GM18951 (cell line): Measurements from ENCODE around the gene PABPC1L2A.
"Not testable (repeated sequence)": the region's sequence is repeated elsewhere in the genome, so short reads cannot be mapped to it uniquely, and the experiment has no call there.

Experiments used
- POLR2A ChIP-seq: IDR thresholded peaks from 4 replicates; pipeline ENCODE4 v1.6.1; 2011; ENCODE audit warnings: mild to moderate bottlenecking; ENCODE audit not compliant: insufficient read length, insufficient read depth; ENCODE audit errors: extremely low read depth
- in situ Hi-C: fragments of 300-500 bp; cut with MboI; formaldehyde crosslinking; loops from one replicate; pipeline ENCODE4 v1.12.0; 2022; ENCODE audit warnings: low sequenced_read_pairs, mixed read lengths, inconsistent platforms; ENCODE audit not compliant: unreplicated experiment

Gene PABPC1L2A

DNA sequence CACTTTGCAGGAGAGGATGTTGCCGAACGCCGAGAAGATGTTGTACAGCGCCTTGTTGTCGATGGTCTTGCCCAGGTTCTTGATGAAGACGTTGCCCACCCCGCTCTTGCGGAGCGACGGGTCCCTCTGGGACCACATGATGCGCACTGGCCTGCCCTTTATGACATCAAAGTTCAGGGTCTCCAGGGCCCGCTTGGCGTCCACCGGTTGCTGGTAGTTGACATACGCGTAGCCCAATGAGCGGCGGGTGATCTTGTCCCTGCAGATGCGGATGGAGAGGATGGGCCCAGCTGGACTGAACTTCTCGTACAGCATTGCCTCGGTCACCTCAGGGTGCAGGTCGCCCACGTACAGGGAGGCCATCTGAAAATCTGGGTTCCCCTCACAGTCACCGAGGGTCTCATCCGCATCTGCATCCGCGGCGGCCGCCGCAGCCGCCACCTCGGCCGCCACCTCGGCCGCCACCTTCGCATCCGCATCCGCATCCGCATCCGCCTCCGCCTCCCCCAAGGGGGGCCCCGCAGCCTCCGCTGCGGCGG lies at the start of gene PABPC1L2A:
TSS of gene PABPC1L2A (minus strand) at position 489 of the 539 bp plus-strand sequence. CDS start at position 363, 126 bp downstream.
- in situ Hi-C loops: not testable (repeated sequence)

DNA sequence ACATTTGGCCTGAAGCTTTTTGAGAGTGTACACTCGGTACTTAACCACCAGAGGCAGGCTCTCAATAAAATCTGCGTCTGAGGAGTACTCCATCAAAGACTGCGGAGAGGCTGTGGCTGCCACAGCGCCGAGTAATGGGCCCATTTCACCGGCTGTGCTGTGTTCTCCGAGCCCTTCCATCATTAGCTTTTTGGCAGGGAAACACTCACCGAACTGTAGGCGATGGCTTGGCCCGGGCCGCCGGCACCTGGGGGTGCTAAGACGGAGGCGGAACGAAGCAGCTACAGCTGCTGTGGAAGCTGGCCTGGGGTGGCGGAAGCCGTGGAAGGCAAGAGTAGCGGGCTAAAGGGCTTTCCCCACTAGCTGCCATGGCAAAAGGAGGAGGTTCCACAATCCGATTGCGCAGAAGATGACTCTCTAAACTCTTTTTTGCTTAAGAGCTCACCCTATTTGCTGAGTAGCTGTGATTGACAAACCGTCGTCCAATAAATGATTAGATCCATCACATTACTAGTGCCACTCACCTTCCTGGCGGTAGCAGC lies 48.5 kb upstream of the PABPC1L2A start:
- no peak for TF ChIP-seq POLR2A
- in situ Hi-C loops: no loop called here

DNA sequence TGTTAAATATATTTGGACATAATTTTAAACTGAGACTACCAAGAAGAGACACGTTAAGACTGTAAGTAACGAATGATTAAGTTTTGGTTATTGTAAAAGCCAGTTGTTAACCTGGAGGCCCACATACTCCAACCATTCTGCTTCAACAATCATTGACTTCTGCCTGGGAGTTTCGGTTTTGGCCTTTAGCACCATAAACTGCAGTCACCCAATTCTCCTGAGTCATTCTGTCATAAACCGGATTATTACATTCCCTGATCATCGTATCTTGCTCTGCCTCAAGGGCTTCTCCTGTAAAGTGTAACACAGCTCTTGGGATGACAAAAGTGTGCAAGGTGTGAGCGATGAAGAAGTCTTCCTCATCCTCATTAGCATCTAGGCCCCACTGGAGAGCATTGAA lies 46.9 kb upstream of the PABPC1L2A start:
- in situ Hi-C loops: no loop called here

DNA sequence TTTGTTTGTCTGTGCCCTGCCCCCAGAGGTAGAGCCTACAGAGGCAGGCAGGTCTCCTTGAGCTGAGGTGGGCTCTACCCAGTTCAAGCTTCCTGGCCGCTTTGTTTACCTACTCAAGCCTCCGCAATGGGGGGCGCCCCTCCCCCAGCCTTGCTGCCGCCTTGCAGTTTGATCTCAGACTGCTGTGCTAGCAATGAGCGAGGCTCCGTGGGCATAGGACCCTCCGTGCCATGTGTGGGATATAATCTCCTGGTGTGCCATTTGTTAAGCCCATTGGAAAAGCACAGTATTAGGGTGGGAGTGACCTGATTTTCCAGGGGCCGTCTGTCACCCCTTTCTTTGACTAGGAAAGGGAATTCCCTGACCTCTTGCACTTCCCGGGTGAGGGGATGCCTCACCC lies 20.2 kb upstream of the PABPC1L2A start:
- in situ Hi-C loops: not testable (repeated sequence)

More for the DNA sequence above, 46.9 kb upstream of the PABPC1L2A start:
- TF ChIP-seq POLR2A: no peak

DNA sequence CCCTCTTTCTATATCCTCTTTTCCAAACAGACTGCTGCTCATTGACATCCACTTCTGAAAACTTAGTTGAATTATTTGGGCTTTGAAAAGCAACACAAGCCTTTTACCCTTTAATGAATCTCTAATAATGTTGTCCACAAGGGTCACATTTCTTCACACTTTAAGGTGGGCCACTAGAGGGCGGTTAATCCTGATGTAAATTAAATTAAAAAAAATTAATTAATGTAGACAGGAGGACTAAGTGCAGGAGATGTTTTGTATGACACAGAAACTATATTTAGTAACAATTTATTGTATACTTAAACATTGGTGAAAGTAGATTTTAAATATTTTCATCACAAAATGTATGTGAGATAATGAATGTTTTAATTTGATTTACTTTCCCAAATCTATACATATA lies 7.5 kb upstream of the PABPC1L2A start:
- in situ Hi-C loops: not testable (repeated sequence)

DNA sequence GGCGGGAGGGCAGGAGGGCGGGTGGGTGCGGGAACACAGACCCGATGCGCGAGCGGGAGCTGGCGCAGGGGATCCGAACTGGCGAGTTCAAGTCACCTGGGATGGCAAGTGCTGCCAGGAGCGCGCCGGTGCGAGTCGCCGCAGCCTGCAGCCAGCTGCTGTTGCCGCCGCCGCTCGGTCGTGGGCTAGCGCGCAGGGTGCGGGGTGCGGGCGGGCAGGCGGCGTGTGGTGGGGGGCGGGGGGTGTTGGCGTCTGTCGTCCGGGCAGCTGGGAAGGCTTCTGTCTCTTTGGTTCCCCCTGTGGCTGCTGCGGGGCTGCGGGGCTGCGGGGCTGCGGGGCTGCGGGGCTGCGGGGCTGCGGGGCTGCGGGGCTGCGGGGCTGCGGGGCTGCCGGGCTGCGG lies 572 bp upstream of the PABPC1L2A start:
- in situ Hi-C loops: not testable (repeated sequence)

DNA sequence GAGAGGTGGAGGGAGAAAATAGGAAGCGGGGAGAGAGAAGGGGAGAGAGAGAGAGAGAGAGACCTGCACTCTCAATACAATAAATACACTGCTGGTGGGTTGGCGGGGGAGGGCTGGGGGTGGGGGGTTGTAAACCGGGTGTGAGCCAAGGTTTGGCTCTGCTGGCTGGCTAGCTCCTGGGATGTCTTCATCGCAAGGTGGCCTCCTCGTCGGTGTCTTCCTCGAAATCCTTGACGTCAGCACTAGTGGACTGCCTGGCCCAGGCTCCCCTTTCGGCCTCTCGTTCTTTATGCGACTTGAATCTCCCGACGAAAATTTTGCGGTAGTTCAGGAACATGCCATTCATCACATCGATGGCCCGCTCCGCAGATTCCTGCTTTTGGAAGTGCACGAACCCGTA lies 715 bp downstream of the PABPC1L2A start:
- in situ Hi-C loops: not testable (repeated sequence)

DNA sequence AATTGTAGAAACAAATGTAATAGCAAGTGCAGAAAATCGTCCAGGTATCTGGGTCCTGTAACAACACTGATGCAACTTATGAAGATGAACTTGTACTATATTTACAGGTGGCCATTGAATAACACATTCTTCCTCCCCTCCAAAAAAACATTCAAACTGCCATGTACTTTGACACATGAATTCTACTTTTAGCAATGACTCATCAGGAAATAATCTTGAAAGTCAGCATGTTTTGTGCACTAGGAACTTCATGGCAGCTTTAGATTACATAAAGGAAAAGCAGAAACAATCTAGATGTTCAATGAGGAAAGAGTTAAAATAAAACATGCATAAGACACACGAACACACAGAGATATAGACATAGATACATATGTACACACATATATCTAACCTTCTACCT lies 2.5 kb downstream of the PABPC1L2A start:
- TF ChIP-seq POLR2A: no peak
- in situ Hi-C loops: no loop called here

DNA sequence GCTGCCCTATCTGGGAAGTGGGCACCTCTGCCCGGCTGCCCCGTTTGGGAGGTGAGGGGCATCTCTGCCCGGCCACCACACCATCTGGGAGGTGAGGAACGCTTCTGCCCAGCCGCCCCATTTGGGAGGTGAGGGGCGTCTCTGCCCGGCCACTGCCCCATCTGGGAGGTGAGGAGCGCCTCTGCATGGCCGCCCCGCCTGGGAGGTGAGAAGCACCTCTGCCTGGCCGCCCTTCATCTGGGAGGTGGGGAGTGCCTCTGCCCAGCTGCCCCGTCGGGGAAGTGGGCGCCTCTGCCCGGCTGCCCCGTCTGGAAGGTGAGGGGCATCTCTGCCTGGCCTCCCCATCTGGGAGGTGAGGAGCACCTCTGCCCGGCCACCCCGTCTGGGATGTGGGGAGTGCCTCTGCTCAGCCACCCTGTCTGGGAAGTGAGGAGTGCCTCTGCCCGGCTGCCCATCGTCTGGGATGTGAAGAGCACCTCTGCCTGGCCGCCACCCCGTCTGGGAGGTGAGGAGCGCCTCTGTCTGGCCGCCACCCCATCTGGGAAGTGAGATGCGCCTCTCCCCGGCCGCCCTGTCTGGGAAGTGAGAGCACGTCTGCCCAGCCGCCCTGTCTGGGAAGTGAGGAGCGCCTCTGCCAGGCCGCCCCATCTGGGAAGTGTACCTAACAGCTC lies 9.8 kb downstream of the PABPC1L2A start:
- no peak for TF ChIP-seq POLR2A
- in situ Hi-C loops: no loop called here

DNA sequence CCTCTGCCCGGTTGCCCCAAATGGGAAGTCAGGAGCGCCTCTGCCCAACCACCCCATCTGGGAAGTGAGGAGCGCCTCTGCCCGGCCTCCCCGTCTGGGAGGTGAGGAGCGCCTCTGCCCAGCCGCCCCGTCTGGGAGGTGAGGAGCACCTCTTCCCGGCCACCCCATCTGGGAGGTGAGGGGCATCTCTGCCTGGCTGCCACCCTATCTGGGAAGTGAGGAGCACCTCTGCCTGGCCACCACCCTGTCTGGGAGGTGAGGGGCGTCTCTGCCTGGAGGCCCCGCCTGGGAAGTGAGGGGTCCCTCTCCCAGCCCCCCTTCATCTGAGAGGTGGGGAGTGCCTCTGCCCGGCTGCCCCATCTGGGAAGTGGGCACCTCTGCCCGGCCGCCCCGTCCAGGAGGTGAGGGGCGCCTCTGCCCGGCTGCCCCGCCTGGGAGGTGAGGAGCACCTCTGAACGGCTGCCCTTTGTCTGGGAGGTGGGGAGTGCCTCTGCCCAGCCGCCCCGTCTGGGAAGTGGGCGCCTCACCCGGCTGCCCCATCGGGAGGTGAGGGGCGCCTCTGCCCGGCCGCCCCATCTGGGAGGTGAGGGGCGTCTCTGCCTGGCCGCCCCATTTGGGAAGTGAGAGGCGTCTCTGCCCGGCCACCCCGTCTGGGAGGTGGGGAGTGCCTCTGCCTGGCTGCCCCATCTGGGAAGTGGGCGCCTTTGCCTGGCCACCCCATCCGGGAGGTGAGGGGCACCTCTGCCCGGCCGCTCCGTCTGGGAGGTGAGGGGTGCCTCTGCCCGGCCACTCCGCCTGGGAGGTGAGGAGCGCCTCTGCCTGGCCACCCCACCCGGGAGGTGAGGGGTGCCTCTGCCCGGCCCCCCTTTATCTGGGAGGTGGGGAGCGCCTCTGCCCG lies 10.6 kb downstream of the PABPC1L2A start:
- TF ChIP-seq POLR2A: no peak
- in situ Hi-C loops: no loop called here

DNA sequence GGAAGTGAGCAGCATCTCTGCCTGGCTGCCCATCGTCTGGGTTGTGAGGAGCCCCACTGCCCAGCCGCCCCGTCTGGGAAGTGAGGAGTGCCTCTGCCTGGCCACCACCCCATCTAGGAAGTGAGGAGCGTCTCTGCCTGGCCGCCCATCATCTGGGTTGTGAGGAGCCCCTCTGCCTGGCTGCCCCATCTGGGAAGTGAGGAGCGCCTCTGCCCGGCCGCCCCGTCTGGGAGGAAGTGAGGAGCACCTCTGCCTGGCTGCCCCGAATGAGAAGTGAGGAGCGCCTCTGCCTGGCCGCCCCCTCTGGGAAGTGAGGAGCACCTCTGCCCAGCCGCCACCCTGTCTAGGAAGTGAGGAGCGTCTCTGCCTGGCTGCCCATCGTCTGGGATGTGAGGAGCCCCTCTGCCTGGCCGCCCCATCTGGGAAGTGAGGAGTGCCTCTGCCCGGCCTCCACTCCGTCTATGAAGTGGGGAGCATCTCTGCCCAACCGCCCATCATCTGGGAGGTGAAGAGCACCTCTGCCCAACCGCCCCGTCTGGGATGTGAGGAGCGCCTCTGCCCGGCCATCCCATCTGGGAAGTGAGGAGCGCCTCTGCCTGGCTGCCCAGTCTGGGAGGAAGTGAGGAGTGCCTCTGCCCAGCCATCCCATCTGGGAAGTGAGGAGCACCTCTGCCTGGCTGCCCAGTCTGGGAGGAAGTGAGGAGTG lies 11.4 kb downstream of the PABPC1L2A start:
- in situ Hi-C loops: not testable (repeated sequence)

DNA sequence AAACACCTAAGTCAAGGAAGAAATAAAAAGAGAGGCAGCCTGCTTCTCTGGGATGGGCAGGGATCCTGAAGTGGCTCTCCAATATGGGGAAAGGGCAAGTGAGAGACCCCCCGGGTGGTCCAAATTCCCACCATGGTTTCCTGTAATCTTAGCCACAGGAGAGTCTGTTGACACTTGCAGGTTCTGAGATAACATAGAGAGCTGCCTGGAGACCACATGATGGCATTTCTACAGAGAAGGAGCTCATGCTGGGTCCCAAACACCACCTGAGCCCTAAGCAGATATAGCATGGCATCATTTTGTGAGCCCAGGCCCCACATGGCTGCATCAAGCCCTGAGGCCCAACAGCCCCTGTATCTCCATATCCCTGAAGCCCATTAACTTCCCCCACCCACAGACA lies 50.4 kb downstream of the PABPC1L2A start:
- in situ Hi-C loops: no loop called here
- TF ChIP-seq POLR2A: no peak
